Stimulated activated CD4-positive, alpha-beta T cell treated with anti-CD3 and anti-CD28 coated beads, TNF-alpha, amount 100 ng/mL, for 4 hours (primary cell): ENCODE measurements around the gene GHDC.
"Not testable (repeated sequence)": the region's sequence is repeated elsewhere in the genome, so short reads cannot be mapped to it uniquely, and the experiment has no call there.

Experiments used
- DNase-seq, 3 experiments: peaks; one replicate each; pipeline ENCODE4 v3.0.0-alpha.2; 2020; ENCODE audit warnings: low read depth in 3 of 3

The GHDC gene

GRCh38 chr17:42153919-42154742 lies 40.2 kb downstream of the GHDC start:
- no peak for DNase-seq

GRCh38 chr17:42146911-42147607 lies 47.2 kb downstream of the GHDC start:
- DNase-seq = no peak

- DNase-seq = not testable (repeated sequence)
Measured at GRCh38 chr17:42143138-42143537, 51.2 kb downstream of the GHDC start.

- DNase-seq = no peak
Measured at GRCh38 chr17:42142371-42142896, 51.9 kb downstream of the GHDC start.

GRCh38 chr17:42141382-42141781 lies 52.9 kb downstream of the GHDC start:
- no peak for DNase-seq

- not testable (repeated sequence) for DNase-seq
Measured at GRCh38 chr17:42140690-42141089, 53.6 kb downstream of the GHDC start.
